Suprapubic skin (tissue), 4 donors: Measurements from ENCODE around the gene HOXC6. TPM values are rescaled to one million over a fixed set of nuclear protein-coding genes. Genes with fewer than 3 reads are reported as not detected.
"Not testable (repeated sequence)": the region's sequence is repeated elsewhere in the genome, so short reads cannot be mapped to it uniquely, and the experiment has no call there.

Experiments
- DNase-seq, 2 donors: peaks; one replicate each; pipeline ENCODE4 v3.0.0-alpha.2; 2019; ENCODE audit warnings: low spot score in 2 of 2
- H3K27ac ChIP-seq: fragments of 200-600 bp; sonication (generic); one replicate; pipeline ENCODE4 v1.5.1; 2019
- H3K27me3 ChIP-seq: fragments of 200-600 bp; sonication (generic); one replicate; pipeline ENCODE4 v1.5.1; 2019
- H3K36me3 ChIP-seq: fragments of 200-600 bp; sonication (generic); one replicate; pipeline ENCODE4 v1.5.1; 2019
- H3K4me1 ChIP-seq: fragments of 200-600 bp; sonication (generic); one replicate; pipeline ENCODE4 v1.5.1; 2019
- H3K4me3 ChIP-seq: fragments of 200-600 bp; sonication (generic); one replicate; pipeline ENCODE4 v1.5.1; 2019; ENCODE audit warnings: mild to moderate bottlenecking
- H3K9me3 ChIP-seq: fragments of 200-600 bp; sonication (generic); one replicate; pipeline ENCODE4 v1.5.1; 2019
- EP300 ChIP-seq: sonication (generic); formaldehyde crosslinking; IDR thresholded peaks from one replicate; pipeline ENCODE4 v1.6.1; 2017; ENCODE audit warnings: antibody characterized with exemption
- POLR2A ChIP-seq, 2 donors: fragments of 450-650 bp; IDR thresholded peaks; one replicate each; pipeline ENCODE4 v1.6.1; 2017; ENCODE audit warnings: antibody characterized with exemption in 2 of 2, mild to moderate bottlenecking in 2 of 2, moderate library complexity in 2 of 2
- POLR2AphosphoS5 ChIP-seq, 3 donors: sonication (generic); formaldehyde crosslinking; IDR thresholded peaks; one replicate each; pipeline ENCODE4 v1.6.1; 2017; ENCODE audit warnings: antibody characterized with exemption in 3 of 3
- WGBS: methylation state at CpG from one replicate; pipeline ENCODE4 v1.1.5; 2018; 5-methylcytosine and 5-hydroxymethylcytosine counted together
- total RNA-seq, 4 donors: library from RNA; depleted of rRNA; stranded (reverse); fragments of >200 nt; gene quantifications; one replicate each; pipeline ENCODE4 v1.1.0, GENCODE V29; 2016
- TF ChIP-seq, protein P1 (sequence below), 2 donors: fragments of 200-600 bp in 1 of 2; fragments of 450-650 bp in 1 of 2; sonication (generic) in 1 of 2; IDR thresholded peaks; one replicate each; pipeline ENCODE4 v1.5.1; 2016 to 2019; ENCODE audit warnings: antibody characterized with exemption in 2 of 2, mild to moderate bottlenecking in 1 of 2, moderate library complexity in 1 of 2

HOXC6 gene
- total RNA-seq, 4 donors from 2014 or later = 0.98 to 6.2 (median 2.4) TPM

GRCh38 chr12:54040148-54040494, 11.9 kb downstream of the HOXC6 start:
- TF ChIP-seq POLR2A (IDR thresholded peaks at IDR 0.05) (no peak), POLR2AphosphoS5 (IDR thresholded peaks at IDR 0.05) (no peak), EP300 (no peak)
- TF ChIP-seq, protein P1, sequence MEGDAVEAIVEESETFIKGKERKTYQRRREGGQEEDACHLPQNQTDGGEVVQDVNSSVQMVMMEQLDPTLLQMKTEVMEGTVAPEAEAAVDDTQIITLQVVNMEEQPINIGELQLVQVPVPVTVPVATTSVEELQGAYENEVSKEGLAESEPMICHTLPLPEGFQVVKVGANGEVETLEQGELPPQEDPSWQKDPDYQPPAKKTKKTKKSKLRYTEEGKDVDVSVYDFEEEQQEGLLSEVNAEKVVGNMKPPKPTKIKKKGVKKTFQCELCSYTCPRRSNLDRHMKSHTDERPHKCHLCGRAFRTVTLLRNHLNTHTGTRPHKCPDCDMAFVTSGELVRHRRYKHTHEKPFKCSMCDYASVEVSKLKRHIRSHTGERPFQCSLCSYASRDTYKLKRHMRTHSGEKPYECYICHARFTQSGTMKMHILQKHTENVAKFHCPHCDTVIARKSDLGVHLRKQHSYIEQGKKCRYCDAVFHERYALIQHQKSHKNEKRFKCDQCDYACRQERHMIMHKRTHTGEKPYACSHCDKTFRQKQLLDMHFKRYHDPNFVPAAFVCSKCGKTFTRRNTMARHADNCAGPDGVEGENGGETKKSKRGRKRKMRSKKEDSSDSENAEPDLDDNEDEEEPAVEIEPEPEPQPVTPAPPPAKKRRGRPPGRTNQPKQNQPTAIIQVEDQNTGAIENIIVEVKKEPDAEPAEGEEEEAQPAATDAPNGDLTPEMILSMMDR (IDR thresholded peaks at IDR 0.05) = no peak
- 61% methylated on average over 4 of the region's 4 CpGs for WGBS
- H3K36me3 ChIP-seq = no peaks in the 10 kb centered on the region
- peak overlapping the region; percentile 35 for H3K27ac ChIP-seq
- DNase-seq = no peak
- peaks cover 65% of the 10 kb centered on the region for H3K4me1 ChIP-seq
- H3K4me3 ChIP-seq = no peak overlapping the region
- no peaks in the 10 kb centered on the region for H3K9me3 ChIP-seq
- H3K27me3 ChIP-seq = peaks cover 3% of the 10 kb centered on the region

DNA sequence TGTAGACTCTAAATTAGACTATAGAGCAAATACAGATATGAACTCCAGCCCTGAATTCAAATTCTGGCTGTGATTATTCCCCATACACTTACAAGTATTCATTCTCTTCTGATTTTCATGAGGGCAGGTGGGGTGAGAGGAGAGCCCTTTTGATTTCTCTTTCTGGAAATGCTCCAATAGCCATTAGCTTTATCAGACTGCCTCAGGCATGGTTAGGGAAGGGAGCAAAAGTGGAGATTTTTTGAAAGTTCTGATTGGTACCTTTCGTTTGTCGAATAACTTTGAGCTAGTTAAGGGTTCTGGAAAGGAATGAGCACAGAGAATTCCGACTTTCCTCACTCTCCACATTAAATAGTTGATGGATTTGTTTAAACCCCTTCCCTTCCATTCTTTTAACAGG, 12.4 kb downstream of the HOXC6 start:
- Histone ChIP-seq H3K27me3 (peaks cover 4% of the 10 kb centered on the region), H3K4me1 (peaks cover 60% of the 10 kb centered on the region)
- WGBS = 80% methylated on average over 3 of the region's 3 CpGs

DNA sequence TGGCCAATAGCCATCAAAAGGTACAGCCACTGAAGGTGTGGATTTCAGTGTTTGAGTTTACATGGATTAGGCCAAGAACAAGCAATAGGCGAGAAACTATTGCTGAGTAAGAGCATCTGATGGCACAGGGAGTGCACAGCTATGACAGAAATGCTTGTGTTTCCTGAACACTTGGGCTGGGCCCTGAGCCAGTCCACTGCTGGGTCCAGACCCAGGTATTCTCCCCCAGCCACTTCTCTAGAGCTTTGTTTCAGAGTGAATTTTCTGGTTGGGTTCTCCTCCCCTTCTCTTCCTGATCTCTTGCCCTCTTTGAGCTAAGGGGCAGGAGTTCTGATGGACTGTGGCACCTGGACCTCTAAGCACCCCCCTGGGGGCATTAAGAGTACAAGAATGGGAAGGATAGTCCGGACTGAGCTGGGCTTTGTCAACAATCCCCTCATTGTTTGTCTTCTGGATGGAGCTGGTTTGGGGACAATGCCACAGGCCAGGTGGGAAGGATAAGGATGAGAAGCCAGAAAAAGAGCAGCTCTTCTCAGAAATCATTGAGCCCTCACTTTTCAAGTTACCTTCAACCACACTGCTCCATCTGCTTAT, 13.0 kb downstream of the HOXC6 start:
- peaks cover 10% of the 10 kb centered on the region for H3K27me3 ChIP-seq
- no peak overlapping the region for H3K27ac ChIP-seq
- WGBS = 72% methylated on average over 2 of the region's 2 CpGs
- no peaks in the 10 kb centered on the region for H3K9me3 ChIP-seq
- no peak overlapping the region for H3K4me3 ChIP-seq
- TF ChIP-seq, protein P1 (IDR thresholded peaks at IDR 0.05) = no peak
- TF ChIP-seq POLR2A (IDR thresholded peaks at IDR 0.05) (no peak), EP300 (no peak)
- H3K4me1 ChIP-seq = peaks cover 54% of the 10 kb centered on the region
- no peaks in the 10 kb centered on the region for H3K36me3 ChIP-seq
- DNase-seq = no peak

More for the DNA sequence above, 12.4 kb downstream of the HOXC6 start:
- no peak overlapping the region for H3K27ac ChIP-seq
- H3K4me3 ChIP-seq = no peak overlapping the region
- no peak for DNase-seq
- no peaks in the 10 kb centered on the region for H3K36me3 ChIP-seq
- H3K9me3 ChIP-seq = no peaks in the 10 kb centered on the region
- TF ChIP-seq POLR2AphosphoS5 (IDR thresholded peaks at IDR 0.05) (no peak), EP300 (no peak), POLR2A (IDR thresholded peaks at IDR 0.05) (no peak)
- TF ChIP-seq, protein P1 (IDR thresholded peaks at IDR 0.05) = no peak

DNA sequence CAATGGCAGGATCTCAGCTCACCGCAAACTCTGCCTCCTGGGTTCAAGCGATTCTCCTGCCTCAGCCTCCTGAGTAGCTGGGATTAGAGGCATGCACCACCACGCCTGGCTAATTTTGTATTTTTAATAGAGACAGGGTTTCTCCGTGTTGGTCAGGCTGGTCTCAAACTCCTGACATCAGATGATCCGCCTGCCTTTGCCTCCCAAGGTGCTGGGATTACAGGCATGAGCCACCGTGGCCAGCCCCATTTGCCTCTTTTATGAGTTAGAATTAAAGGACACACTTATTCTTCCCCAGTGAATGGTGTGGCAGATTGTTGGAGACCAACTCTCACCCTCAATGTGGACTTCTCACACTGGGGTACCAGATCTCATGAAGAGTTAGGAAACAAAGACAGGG, 13.8 kb downstream of the HOXC6 start:
- 67% methylated on average over 6 of the region's 6 CpGs for WGBS

DNA sequence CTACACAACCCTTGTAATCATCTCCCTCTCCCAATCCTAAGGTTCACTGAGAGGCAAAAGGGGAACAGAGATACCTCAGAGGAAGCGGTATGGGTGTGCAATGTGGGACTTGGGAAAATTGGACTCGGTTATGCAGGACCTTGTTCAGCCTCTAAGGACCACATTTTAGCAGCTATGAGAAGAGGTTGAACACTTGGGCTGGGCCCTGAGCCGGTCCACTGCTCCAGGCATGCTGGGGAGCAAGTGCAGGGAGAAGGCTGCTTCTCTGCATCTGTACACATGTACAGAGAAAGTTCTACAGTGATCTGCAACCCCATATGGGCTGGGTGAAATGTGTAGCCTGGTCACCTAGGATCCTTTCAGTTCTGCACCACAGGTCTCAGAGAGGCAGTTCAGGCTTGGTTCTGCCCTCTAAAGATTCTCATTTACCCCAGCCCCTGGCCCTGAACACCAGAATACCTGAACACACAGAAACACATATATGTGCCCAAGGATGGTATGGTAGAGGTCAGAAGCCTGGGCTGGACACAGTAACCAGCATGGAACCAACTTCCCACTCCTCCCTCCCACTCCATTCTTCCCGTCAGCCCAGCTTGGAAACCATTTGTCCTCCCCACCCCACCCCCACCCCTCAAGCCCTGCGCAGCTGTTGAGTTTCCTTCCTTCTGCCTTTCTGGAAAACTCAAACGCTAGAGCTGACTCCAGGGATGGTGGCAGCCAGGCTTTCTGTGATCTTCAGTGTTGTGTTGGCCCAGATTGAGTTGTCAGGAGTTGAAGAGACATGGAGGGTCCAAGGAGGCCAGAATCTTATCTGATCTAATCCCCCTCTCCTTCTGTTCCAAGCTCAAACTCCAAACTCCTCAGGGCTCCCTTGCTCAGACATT, 15.0 kb downstream of the HOXC6 start:
- no peak overlapping the region for H3K27ac ChIP-seq
- no peak overlapping the region for H3K4me3 ChIP-seq
- peaks cover 17% of the 10 kb centered on the region for H3K27me3 ChIP-seq
- no peaks in the 10 kb centered on the region for H3K36me3 ChIP-seq
- H3K9me3 ChIP-seq = no peaks in the 10 kb centered on the region
- TF ChIP-seq EP300 (no peak), POLR2AphosphoS5 (IDR thresholded peaks at IDR 0.05) (no peak), POLR2A (IDR thresholded peaks at IDR 0.05) (no peak)
- WGBS = 44% methylated on average over 6 of the region's 6 CpGs
- H3K4me1 ChIP-seq = peaks cover 40% of the 10 kb centered on the region
- peak in 1 of 2 donors; percentile 43 for DNase-seq

More for the DNA sequence above, 13.8 kb downstream of the HOXC6 start:
- DNase-seq = peak in 1 of 2 donors; percentile 45
- not testable (repeated sequence) for H3K27ac ChIP-seq, H3K36me3 ChIP-seq, H3K9me3 ChIP-seq, H3K4me3 ChIP-seq
- Histone ChIP-seq H3K27me3 (peaks cover 17% of the 10 kb centered on the region), H3K4me1 (peaks cover 49% of the 10 kb centered on the region)

DNA sequence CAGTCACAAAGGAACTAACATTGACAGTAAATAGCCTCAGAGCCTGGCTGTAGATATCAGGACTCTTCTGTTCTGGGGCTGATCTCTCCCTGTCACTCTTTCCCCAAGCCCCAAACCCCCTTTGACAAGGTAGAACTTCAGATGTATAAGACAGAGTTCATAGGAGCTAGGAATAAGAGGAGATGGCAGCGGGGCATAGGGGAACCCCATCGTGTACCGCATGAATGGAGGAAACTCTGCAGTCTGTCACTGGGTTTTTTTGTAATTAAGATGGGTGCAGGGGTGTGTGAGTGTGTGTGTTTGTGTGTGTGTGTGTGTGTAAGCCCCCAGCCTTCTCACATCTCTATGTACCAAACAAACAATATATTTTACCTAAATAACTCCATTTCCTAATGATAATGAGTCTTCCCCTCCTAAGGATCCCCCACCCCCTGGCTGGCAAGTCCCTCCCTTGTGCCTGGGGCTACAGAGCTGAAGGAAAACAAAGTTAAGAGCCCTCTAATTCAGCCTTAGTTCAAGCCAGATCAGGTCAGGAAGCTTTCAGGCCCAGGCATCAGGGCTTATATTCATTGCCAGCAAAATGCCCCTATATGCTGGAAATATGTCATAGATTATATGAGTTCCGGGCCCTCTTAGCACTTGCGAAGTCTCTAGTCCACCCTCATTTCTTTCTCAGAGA, 16.3 kb downstream of the HOXC6 start:
- no peak overlapping the region for H3K4me3 ChIP-seq
- WGBS = 65% methylated on average over 5 of the region's 5 CpGs
- peak in 1 of 2 donors; percentile 17 for DNase-seq
- no peaks in the 10 kb centered on the region for H3K9me3 ChIP-seq
- H3K4me1 ChIP-seq = peaks cover 27% of the 10 kb centered on the region
- TF ChIP-seq POLR2A (IDR thresholded peaks at IDR 0.05) (no peak), EP300 (no peak), POLR2AphosphoS5 (IDR thresholded peaks at IDR 0.05) (no peak)
- TF ChIP-seq, protein P1 (IDR thresholded peaks at IDR 0.05) = no peak
- no peak overlapping the region for H3K27ac ChIP-seq
- H3K36me3 ChIP-seq = no peaks in the 10 kb centered on the region
- peaks cover 17% of the 10 kb centered on the region for H3K27me3 ChIP-seq
